Stimulated activated CD4-positive, alpha-beta T cell treated with anti-CD3 and anti-CD28 coated beads, Interleukin-15, amount 100 ng/mL, for 24 hours (primary cell): ENCODE results near the gene RIBC2.
A peak's percentile ranks its signal among the peaks of the same experiment; 100 is the strongest.
"Not testable (repeated sequence)": the region's sequence is repeated elsewhere in the genome, so short reads cannot be mapped to it uniquely, and the experiment has no call there.

Experiments used
- DNase-seq: peaks from one replicate; pipeline ENCODE4 v3.0.0-alpha.2; 2020

The RIBC2 gene, protein sequence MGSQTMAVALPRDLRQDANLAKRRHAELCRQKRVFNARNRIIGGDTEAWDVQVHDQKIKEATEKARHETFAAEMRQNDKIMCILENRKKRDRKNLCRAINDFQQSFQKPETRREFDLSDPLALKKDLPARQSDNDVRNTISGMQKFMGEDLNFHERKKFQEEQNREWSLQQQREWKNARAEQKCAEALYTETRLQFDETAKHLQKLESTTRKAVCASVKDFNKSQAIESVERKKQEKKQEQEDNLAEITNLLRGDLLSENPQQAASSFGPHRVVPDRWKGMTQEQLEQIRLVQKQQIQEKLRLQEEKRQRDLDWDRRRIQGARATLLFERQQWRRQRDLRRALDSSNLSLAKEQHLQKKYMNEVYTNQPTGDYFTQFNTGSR

DNA sequence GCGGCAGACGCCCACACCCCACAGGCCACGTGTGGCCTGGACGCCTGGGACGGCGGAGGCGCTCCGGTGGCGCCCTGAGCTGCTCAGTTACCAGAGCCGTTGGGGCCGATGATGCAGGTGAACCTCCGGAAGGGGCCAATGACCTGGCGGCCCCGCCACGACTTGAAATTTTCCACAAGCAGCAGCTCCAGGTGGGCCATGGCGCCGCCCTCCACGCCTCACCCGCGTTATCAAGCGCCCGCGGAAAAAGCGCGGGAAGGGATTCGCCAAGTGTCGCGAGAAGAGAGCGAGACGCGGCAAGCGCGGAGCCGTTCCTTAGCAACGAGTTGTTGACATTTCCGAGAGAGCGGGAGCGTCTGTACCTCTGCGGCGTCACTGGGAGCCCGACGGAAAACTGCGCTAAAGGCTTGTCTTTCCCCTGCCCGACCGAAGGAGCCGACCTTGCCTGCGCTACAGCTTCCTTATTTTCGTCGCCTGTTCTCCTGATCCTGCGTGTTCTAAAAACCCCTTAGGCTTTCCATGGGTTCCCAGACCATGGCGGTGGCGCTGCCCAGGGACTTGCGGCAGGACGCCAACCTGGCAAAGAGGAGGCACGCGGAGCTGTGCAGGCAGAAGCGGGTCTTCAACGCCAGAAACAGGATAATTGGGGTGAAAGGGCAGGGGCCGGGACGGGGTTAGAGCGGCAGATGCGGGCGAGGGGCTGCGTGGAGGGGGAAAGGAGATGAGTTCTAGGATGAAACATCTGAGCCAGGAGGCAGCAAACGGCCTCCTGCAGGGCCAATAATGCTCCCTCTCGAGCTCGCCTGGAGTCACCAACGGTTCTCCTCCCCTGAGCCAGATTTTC lies at the start of gene RIBC2, which contains the start of gene SMC1B:
Gene RIBC2, plus strand, starts transcription at position 326 of the 844 bp plus-strand sequence. Its CDS starts 194 bp downstream, at position 520.
Gene SMC1B, minus strand, starts transcription at position 232 of the 844 bp plus-strand sequence. Its CDS starts 32 bp downstream, at position 200.
- peak; percentile 92 for DNase-seq

DNA sequence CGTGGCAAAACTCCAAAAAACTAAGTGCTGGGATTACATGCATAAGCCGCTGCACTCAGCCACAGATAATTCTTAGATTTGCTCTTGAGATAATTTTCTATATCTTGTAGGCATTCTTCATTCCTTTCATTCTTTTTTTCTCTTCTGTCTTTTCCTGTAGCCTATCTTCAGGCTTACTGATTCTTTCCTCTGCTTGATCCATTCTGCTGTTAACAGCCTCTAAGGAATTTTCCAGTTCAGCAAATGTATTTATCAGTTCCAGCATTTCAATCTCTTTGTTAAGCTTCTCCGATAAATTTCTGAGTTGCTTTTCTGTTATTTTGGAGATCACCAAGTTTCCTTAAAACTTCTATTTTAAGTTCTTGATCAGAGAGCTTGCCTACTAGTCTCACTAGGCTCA lies 46.8 kb upstream of the RIBC2 start:
- DNase-seq = no peak

DNA sequence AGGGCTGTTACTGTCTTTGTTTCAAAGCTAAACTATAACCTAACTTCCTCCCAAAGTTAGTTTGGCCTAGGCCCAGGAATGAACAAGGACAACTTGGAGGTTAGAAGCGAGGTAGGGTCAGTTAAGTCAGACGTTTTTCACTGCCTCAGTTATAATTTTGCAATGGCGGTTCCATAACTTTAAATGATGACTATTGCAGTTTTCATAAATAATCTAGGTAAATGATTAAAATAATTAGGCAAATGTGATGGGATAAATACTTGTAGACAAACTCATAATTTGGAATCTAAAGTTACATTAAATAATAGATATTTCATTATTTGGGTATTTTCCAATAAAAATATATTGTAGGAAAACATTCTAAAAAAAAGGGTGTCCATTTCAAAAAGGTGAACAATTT lies 39.9 kb upstream of the RIBC2 start:
- DNase-seq = not testable (repeated sequence)

DNA sequence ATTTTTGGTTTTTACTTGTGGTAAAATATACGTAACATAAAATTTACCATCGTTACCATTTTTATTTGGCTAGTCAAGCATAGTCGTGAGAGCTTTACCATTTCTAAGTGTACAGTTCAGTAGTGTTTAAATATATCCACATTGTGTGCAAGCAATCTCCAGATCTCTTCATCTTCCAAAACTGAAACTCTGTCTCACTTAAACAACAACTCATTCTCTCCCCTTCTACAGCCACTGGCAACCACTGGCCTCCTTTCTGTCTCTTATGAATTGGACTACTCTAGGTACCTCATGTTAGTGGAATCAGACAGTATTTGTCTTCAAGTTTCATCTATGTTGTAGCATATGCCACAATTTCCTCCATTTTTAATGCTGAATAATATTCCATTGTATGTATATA lies 37.5 kb upstream of the RIBC2 start:
- DNase-seq = no peak

DNA sequence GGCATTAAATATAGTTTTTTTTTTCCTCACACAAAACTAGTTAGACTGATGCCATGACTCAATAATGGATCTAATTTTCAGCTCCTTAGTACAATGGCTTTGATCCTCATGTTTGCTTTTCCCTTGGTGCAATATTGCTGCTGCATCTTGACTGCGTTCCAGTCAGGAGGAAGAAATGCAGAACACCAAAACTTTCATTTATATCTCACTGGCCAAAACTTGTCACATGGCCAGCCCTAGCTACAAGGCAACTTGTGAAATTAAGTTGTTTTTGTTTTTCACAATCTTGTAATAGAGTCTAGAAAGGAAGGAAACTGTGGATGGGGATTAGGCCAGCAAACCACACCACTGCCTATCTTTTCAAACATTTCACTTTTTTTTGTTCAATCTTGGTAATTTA lies 36.8 kb upstream of the RIBC2 start:
- DNase-seq = no peak

DNA sequence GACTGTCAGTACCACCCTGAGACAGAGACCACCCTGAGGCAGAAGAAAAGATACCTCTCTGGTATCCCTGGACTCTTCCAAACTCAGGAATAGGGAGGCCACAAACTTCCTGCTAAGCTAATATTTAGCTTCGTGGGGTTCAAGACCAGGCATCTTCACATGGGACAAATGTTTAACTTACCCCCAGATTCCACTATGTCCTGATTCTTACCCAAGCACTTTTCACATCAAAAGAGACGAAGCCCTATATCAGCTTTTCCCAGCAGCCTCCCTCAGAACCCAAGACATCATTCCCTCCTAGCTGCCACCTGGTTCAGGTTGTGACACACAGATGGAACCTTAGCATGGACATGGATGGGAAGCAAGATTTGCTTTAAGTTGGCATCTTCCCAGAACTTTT lies 32.1 kb upstream of the RIBC2 start:
- DNase-seq = no peak

DNA sequence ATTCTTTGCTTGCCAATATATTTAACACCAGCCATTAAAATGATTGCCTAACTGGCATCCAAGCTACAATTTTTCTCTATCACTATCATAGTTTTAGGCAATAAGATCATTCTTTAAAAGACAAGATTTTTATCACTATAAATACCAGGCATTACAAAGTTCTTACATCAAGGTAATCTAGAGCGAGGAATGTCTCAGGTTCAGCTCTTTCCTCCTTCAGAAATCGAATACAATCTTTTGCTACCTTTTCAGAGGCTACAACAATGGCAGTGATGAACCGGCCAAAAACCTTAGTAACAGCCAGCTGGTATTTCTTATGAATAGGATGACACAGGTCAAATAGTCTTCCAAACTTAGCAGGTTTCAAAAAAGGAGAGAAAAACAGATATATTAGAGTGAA lies 23.9 kb upstream of the RIBC2 start:
- no peak for DNase-seq

DNA sequence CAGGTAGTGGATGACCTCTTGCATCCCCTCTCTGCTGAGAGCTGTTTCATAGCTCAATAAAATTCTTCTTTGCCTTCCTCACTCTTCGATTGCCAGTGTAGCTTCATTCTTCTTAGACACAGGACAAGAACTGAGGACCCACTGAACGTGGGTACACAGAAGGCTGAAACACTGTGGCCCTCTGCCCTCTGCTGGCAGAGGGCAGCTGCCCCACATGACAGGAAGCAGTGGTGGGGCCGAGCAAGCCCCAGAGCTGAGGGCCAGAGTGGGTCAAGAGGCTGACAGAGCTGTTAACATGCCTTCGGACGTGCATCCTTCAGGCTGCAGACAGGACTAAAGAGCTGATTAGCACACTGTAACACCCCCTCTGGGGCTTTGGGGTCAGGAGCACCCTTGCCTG lies 15.7 kb upstream of the RIBC2 start:
- DNase-seq = no peak

DNA sequence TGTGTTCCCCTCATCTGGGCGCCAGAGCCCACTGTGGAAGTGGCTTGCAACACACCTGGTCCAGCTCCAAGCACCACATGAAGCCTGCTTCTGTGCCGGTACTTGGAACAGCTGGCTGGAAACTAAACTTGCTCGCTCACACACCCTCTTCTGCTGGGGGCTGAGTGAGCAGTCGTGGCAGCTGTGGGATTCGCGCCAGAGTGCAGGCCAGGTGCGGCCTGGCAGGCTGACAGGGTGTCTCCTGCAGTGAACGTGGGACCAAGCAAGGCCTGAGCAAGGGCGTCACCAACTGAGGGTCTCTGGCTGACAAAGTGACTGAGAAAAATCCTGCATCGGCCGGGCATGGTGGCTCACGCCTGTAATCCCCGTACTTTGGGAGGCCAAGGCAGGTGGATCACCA lies 15.3 kb upstream of the RIBC2 start:
- no peak for DNase-seq

DNA sequence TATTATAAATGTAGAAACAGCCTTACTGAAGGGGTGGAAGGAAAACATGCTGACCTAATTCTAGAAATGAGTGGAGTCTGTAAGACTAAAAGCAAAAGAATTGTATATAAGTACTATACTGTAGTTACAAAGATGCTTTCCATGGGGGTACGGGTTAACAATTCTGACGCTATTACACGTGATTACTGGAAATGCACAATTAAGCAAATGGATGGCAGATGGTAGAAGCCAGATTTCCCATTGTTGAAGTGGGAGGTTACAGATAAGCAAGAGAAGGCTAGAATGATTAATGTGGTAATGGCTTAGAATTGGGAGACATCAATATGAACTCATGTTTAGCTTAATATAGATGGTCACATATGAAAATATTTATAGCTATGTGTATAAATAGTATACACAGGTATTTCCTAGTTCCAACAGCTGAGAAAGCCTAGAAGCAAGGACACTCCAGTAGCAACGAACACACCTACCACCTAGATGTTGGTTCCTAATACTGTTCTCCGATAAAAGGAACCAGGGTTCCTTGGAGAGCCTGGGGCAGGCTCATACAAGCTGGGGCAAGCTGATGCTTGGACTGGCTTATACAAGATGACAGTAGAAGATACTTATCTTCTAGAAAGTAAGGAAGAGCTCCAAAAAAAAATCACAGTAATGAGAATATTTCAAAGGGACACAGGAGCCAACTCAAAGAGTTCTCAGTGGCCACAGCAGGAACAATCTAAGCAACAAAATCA lies 13.6 kb upstream of the RIBC2 start:
- DNase-seq = no peak

DNA sequence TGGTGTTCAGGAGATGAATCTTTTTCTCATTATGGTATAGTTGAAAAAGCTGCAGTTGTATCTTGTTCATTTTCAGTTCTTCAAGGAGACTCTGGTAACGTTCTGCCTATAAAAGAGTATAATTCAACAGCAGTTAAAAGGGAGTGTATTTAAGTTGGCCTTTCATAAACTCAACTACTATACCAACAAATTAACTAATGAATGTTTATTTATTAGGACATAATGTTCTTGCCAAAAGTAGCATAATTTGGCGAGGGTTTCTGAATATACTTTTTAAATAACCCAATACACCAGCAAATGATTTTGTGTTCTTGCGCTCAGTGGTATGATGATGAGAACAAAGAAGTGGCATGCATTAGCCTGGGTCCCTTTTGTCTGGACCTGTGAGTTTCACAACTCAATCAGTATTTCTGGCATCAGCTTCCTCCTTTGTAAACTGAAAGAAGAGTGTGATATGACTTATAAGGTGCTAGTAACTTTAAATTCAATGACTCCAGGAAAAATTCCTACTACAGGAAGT lies 11.0 kb upstream of the RIBC2 start:
- DNase-seq = no peak

DNA sequence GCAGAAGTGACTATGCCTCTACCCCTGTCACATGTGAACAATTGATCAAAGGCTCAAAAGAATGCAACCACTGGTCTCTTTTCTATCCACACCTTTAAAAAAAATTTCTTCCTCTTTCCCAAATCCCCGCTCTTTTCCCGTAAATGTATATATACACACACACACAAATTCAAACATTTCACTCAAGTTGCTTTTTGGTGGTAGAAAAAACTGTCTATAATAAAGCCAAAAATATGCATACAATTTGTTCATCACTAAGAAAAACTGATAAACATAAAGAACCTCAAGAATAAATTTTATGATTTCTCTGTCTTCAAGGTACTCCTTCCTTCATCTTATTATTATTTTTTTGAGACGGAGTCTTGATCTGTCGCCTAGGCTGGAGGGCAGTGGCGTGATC lies 5.7 kb upstream of the RIBC2 start:
- no peak for DNase-seq

DNA sequence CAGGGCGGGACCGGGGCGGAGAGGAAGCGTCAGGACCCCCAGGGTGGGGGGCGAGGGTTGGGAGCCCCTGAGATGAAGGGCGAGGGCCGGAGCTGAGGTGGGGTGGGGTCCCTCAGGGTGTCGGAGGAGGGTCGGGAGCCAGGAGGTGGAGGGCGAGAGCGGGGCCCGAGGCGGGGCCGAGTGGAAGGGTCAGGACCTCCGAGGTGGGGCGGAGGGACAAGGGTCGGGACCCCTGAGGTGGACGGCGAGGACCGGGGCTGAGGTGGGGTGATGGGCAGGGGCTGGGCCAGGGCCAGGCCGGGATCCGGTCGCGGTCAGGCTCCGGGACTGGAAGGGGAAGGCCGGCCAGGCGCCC lies 503 bp upstream of the RIBC2 start:
- no peak for DNase-seq

DNA sequence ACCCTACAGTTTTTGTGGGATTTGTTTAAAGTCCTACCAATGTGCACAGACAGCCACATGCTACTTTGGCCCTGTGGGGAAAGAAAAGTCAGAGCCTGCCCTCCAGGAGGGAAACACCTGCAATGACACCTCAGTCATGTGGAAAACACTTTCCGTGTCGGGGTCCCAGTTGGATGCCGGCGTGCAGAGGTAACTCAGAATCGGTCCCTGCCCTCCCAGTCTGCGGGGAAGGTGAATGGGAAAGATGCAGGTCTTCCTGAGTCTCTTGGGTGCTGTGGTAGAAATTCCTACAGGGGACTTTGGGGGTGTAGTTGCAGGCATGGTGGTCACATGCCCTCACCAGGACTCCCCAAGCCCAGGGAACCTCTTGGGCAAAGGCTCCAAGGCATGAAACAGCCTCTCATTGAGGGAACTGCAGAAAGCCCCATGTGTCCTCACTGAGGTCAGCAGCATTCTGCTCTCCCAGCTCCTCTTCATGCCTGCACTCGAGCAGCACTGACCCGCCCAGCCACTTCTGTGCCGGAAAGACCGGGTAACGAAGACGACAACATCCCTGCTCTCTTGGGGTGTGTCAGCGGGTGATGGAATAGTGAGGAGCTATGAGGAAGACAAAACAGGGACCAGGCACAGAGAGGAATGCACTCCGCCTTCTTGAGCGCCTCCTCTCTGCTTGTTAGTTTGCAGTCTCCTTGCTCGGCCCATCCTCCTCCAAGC lies 4.7 kb downstream of the RIBC2 start:
- no peak for DNase-seq

DNA sequence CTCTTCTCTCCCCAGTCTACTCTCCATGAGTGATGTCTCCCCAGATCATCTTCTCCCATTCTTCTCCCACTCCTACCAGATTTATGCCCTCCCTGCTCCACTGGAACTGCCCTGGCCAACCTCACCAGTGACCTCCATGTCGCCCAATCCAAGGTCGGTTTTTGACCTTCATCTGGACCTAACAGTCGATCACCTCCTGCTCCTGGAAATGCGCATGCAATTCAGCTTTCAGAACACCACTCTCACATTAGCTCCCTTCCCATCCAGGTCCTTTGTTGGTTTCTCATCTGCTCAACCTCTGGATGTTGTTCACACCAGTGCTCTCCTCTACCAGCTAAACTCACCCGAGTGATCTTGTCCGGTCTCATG lies 5.3 kb downstream of the RIBC2 start:
- DNase-seq = no peak

DNA sequence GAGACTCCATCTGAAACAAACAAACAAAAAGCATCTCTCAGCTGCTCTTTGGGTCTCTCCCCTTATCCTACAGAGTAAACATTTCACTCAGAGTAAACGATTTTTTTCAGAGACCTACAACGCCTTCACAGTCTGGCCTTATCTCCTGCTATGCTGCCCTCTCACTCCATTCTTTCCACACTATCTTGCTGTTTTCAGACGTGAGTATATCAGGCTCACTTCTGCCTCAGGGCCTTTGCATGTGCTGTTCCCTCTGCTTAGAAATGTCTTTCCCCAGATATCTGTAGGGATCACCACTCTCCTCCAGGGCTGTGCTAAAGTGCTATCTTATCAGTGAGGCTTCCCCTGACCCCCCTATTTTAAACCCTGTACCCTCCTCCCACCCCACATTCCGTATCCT lies 6.5 kb downstream of the RIBC2 start:
- no peak for DNase-seq

DNA sequence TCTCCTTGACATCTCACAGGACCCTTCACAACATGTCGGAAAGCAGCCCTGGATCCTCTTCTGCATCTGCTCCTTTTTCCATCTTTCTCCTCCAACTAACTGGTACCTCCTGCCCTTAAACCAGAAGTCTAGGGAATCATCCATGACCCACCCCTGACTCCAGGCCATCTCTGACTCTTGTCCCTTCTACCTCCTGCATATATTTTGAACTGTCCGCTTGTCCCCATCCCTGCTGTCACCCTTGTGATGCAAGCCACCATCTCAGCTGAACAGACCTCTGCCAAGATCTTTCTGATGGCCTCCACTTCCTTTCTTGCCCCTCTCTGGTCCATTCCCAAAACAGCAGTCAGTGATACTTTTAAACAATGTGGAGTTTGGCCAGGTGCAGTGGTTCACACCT lies 7.0 kb downstream of the RIBC2 start:
- no peak for DNase-seq

DNA sequence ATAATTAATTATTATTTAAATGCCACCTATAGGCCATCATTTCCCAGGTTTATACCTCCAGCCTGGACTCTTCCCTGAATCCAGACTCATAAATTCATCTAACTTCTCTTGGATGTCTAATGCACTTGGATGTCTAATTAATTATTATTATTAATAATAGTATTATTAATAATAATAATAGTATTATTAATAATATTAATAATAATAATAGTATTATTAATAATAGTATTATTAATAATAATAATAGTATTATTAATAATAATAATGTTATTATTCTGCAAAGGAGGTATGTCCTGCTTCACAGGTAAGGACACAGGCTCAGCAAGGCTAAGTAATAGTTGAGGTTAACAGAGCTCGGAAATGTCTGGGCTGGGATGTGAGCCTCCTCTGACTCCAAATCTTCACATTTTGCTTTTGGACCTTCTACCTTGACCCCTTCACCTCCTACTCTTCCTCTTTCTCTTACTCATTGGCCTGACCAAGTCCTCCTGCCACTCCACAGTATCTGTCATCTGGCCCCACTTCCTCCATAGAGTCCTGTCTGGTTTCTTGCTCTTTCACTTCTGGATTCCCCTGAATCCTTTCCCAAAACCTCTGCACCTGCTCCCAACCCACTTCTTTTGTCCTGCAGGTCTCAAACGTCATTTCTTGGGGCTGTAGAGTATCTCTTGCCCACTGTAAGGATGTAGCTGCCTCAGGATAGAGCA lies 8.0 kb downstream of the RIBC2 start:
- DNase-seq = no peak

DNA sequence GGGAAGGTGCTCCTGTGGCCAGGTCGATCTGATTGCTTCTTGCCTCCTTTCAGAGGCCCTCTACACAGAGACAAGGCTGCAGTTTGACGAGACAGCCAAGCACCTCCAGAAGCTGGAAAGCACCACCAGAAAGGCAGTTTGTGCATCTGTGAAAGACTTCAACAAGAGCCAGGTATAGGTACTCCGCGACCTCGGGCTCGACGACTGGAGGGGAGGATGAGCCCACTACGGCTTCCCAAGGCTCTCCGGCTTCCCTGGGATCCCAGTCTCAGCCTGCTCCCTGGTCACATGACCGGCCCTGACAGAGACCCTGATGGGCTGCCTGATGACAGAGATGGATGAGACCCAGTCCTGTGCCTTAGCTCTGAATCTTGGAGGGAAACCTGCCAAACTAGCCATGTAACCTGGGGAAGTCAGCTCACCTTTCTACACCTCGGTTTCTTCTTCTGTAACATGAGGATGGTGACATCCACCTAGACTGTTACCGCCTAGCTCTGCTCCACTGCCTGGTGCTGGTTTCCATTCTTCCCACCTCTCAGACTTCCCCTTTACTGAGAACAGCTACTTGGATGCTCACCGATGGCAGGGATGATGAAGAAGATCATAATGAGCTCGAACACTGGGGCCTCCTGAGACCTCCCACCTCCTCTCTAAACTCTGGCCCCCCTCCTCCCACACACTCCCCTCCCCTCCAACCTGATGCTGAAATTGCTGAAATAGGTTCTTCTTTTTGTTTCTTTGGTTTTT lies 8.9 kb downstream of the RIBC2 start:
- no peak for DNase-seq

DNA sequence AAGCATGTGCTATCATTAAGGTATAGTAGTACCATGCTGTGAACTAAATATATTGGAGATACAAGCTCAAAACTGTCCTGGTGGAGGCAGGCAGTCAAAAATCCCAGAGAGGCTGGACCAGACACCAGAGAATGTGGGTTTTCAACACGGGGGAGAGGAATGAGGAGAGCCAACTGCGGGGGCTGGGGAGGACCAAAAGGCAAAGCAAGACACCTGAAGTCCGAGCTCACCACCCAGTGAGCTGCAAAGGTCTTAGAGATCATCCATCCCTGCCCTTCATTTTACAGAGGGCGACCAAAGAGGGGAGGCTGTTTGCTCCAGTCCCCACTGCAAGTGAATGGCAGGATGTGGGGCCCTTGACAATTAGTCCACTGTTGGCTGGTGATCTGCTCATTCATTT lies 10.0 kb downstream of the RIBC2 start:
- no peak for DNase-seq

DNA sequence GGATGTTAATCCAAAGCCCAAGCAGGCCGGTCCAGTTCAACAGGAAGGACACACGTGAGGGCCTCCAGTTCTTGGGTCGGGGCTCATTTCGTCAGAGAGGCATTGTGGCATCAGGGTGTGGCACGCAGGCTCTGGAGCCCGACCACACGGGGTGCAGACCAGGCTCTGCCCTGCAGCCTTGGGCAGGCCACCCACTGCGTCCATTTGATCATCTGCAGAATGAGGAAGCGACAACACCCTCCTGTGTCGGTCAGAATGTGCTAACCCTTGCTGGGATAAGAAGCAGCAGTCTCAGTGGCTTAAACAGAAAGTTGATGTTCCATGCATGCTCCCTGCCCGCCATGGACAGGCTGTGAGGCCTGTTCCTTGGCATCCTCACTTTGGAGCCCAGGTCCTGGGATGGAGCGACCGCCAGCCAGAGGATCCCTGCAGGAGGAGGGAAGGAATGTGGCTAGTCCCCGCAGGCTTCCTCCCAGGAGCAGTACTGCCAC lies 10.8 kb downstream of the RIBC2 start:
- DNase-seq = no peak
